ENCODE measurements around the gene RPRD1B. TPM values are rescaled to one million over a fixed set of nuclear protein-coding genes. Genes with fewer than 3 reads are reported as not detected.

RPRD1B gene
- total RNA-seq, 2 donors from 2014 or later = 22.7 to 42.5 TPM

DNA sequence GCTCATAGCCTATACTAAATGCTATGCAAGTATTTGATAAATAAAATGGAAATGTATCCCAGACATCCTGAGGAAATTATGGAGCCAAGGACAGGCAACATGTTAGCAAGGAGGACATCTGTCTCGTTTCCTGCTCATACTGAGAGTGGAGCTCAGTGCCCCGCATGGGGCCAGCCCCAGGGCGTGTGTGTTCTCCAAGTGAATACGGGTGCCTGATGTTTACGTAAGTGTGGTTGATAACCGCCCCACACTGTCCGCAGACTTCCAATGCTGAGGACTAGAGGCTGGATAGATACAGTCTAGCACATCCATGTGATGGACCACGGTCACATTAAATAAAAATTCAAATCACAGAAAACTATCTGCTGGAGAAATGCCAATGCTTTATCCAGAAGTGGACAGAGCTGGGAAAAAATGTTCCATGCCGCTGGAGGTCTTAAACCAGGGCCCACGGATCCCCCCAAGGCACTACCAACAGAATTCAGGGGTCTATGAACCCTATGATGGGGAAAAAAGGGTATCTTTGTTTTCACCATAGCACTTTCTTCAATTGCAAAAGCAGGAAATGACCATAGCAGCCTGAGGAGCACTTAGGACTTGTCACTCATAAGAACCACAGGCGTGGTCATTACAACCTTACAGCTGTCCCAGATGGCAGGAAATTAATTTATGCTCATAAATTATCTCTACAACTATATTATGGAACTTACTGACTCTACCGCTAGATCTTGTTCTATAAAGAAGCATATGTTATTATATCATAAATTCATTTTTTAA is 106.6 kb downstream of the RPRD1B start:
- TF ChIP-seq CTCF (IDR thresholded peaks at IDR 0.05) = no peak
- Histone ChIP-seq H3K27ac (no peak overlapping the region), H3K4me1 (peaks cover 14% of the 10 kb centered on the region), H3K27me3 (no peaks in the 10 kb centered on the region), H3K9me3 (no peaks in the 10 kb centered on the region), H3K9ac (ENCODE audit: low read depth in 2 of 2, low read length in 2 of 2) (no peak overlapping the region), H3K36me3 (no peaks in the 10 kb centered on the region), H3K4me3 (no peak overlapping the region)
- intact Hi-C loops (cut with DNase I) = no loop called here
- peak; percentile 55 for DNase-seq

DNA sequence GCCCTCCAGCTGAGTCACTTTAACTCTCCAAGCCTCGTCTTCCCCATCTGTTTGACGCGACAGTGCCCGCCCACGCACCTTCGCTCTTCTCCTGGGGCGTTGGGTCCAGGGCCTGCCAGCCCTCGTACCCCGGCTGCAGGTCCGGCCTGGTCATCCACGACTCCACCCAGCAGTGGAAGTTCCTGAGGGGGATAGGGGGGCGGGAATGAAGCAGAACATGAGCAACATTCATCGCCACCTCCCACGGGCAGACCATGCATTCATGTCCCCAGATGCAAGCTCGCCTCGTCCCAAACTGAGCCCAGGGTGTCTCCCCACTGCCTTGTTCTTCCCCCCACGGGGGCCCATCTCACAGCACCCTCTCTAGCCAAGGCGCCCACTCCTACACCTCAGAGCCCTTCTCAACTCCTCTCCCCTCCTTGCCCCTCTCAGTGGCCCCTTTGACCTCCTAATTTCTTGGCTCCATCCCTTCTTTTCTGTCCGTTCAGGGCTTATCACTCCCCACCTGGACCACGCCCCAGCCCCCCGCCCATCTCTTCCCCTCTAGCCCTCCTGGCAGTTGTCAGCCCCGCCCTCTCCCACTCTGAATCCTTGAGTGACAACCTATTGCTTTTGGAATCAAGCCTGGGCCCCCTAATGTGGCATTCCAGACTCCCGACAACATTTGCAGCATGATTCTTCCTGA is 107.8 kb downstream of the RPRD1B start:
- no peak for TF ChIP-seq CTCF (IDR thresholded peaks at IDR 0.05)
- no peaks in the 10 kb centered on the region for H3K9me3 ChIP-seq
- DNase-seq = no peak
- H3K4me1 ChIP-seq = peaks cover 14% of the 10 kb centered on the region
- H3K4me3 ChIP-seq = no peak overlapping the region
- H3K36me3 ChIP-seq = no peaks in the 10 kb centered on the region
- no peak overlapping the region for H3K27ac ChIP-seq
- H3K27me3 ChIP-seq = no peaks in the 10 kb centered on the region
- intact Hi-C loops (cut with DNase I) = no loop called here
- no peak overlapping the region for H3K9ac ChIP-seq (ENCODE audit: low read depth in 2 of 2, low read length in 2 of 2)

Other genes starting within 250 kb of the RPRD1B start
- gene VSTM2L, start 130.6 kb upstream of the RPRD1B start, total RNA-seq = 1 to 10 TPM; 1.4 to 1.5 TPM
- gene TTI1, start 290 bp upstream of the RPRD1B start, total RNA-seq = 10 to 100 TPM; 10.2 to 23.0 TPM
- 10 to 100 TPM; 14.5 to 32.8 TPM for gene TGM2, start 131.5 kb downstream of the RPRD1B start, total RNA-seq
- gene KIAA1755, start 227.0 kb downstream of the RPRD1B start, total RNA-seq = 1 to 10 TPM in 1 of 2 donors, under 1 TPM in 1; 0.40 to 3.9 TPM

Data from colonic mucosa (tissue), 4 donors.